ENCODE measurements around the gene LCN9. TPM values are rescaled to one million over a fixed set of nuclear protein-coding genes. Genes with fewer than 3 reads are reported as not detected.

LCN9 gene
- total and polyA plus RNA-seq, 2 of the 4 experiments (the other 2 are of a cell fraction), result not detected

- H2BK5ac ChIP-seq (ENCODE audit: low read depth, low read length, poor library complexity, severe bottlenecking), result no peak overlapping the region
- DNase-seq, result no peak
- intact Hi-C loops (cut with micrococcal nuclease), result no loop called here
- H3K79me1 ChIP-seq (ENCODE audit: low read depth in 1 of 2, low read length in 2 of 2), result no peaks in the 10 kb centered on the region
- no peak overlapping the region for H3K56ac ChIP-seq (ENCODE audit: extremely low read depth, insufficient read depth, low read length)
- H2BK15ac ChIP-seq (ENCODE audit: low read depth, low read length), result no peak overlapping the region
- no peaks in the 10 kb centered on the region for H3K36me3 ChIP-seq (ENCODE audit: control insufficient read depth, insufficient read depth, low read length)
- no peak overlapping the region for H3K18ac ChIP-seq (ENCODE audit: low read depth, low read length)
- dilution Hi-C loops (cut with HindIII; ENCODE audit: low sequenced_read_pairs, unreplicated experiment), result no loop called here
- no peak overlapping the region for H3K14ac ChIP-seq (replicated peaks; ENCODE audit: low read depth, low read length)
- no peak overlapping the region for H3K23ac ChIP-seq (ENCODE audit: low read depth, low read length)
- no peak for ATAC-seq (ENCODE audit: low read depth)
- no peak overlapping the region for H2AK9ac ChIP-seq (replicated peaks; ENCODE audit: low read depth, low read length, poor library complexity)
- no peak overlapping the region for H2BK20ac ChIP-seq (ENCODE audit: low read depth, low read length)
- no TSS peak for BruUV-seq (replicated peaks)
- H3K4me3 ChIP-seq (ENCODE audit: insufficient read depth, low read depth, low read length), result no peak overlapping the region
- WGBS, 2 experiments (ENCODE audit: extremely low coverage in 2 of 2, insufficient read length in 1 of 2), result 49% methylated on average over 4 of the region's 8 CpGs; no CpG with 5 or more reads in 1 of the 2 experiments
- H3K4me2 ChIP-seq (ENCODE audit: low read depth, low read length), result no peak overlapping the region
- in situ Hi-C loops (cut with MboI; ENCODE audit: low sequenced_read_pairs), result loop anchor here (25.0 kb wide), 1 partner anchor 318 kb away; no protein-coding TSS in a partner anchor
- H2BK120ac ChIP-seq (ENCODE audit: low read depth, low read length), result no peak overlapping the region
- POLR2A ChIA-PET (ENCODE audit: unreplicated experiment), result no interaction called here
- no peak overlapping the region for H4K5ac ChIP-seq (ENCODE audit: low read depth, low read length)
- no peak overlapping the region for H3K9ac ChIP-seq (ENCODE audit: low read depth, low read length)
- H4K91ac ChIP-seq (ENCODE audit: insufficient read depth, low read depth, low read length), result no peak overlapping the region
- H3K9me1 ChIP-seq (ENCODE audit: insufficient read depth, low read length), result no peaks in the 10 kb centered on the region
- no peak overlapping the region for H4K8ac ChIP-seq (ENCODE audit: low read depth in 2 of 2, low read length in 2 of 2)
- H3K27ac ChIP-seq (ENCODE audit: insufficient read depth, low read length), result no peak overlapping the region
- CTCF ChIA-PET, result no interaction called here
- H3K9me3 ChIP-seq (ENCODE audit: control insufficient read depth, insufficient read depth, low read length), result no peaks in the 10 kb centered on the region
- H2AK5ac ChIP-seq (ENCODE audit: low read depth, low read length), result no peak overlapping the region
- H3K4me1 ChIP-seq (ENCODE audit: control insufficient read depth, insufficient read depth, low read length), result no peaks in the 10 kb centered on the region
- H2AFZ ChIP-seq (replicated peaks; ENCODE audit: low read length, poor library complexity), result no peak overlapping the region
- H3K4ac ChIP-seq (ENCODE audit: low read depth, low read length), result no peak overlapping the region
- H3K27me3 ChIP-seq (ENCODE audit: control insufficient read depth, insufficient read depth, low read length), result no peaks in the 10 kb centered on the region; the same call in 1 of the 2 replicates
- TF ChIP-seq CHD1 (IDR thresholded peaks at IDR 0.05; ENCODE audit: low read depth, low read length) (no peak), FOS (IDR thresholded peaks at IDR 0.05; ENCODE audit: low read depth, low read length) (no peak), CEBPB (IDR thresholded peaks at IDR 0.05; ENCODE audit: low read depth, low read length) (no peak), MAZ (IDR thresholded peaks at IDR 0.05; ENCODE audit: borderline replicate concordance, low read depth, low read length) (no peak), RFX5 (IDR thresholded peaks at IDR 0.05; ENCODE audit: low read depth, low read length) (no peak), RCOR1 (IDR thresholded peaks at IDR 0.05; ENCODE audit: insufficient replicate concordance, low read length) (no peak), USF2 (IDR thresholded peaks at IDR 0.05; ENCODE audit: low read depth, low read length) (no peak), RAD21 (IDR thresholded peaks at IDR 0.05; ENCODE audit: low read length) (no peak), NFE2L2 (IDR thresholded peaks at IDR 0.05; ENCODE audit: low read depth, low read length) (no peak), SMC3 (IDR thresholded peaks at IDR 0.05; ENCODE audit: low read depth, low read length) (no peak), ELK1 (IDR thresholded peaks at IDR 0.05; ENCODE audit: borderline replicate concordance, low read depth, low read length) (no peak), MAFK (IDR thresholded peaks at IDR 0.05; ENCODE audit: low read depth, low read length) (no peak), POLR2A (IDR thresholded peaks at IDR 0.05; ENCODE audit: low read depth, low read length) (no peak), BHLHE40 (IDR thresholded peaks at IDR 0.05; ENCODE audit: low read depth, low read length) (no peak), CTCF (conservative IDR thresholded peaks at IDR 0.05; ENCODE audit: low read depth, low read length) (no peak), MXI1 (IDR thresholded peaks at IDR 0.05; ENCODE audit: borderline replicate concordance, low read depth, low read length) (no peak)
- no peaks in the 10 kb centered on the region for H4K20me1 ChIP-seq (ENCODE audit: insufficient read depth, low read length)
Observed at GRCh38 chr9:135618866-135619598, 44.1 kb upstream of the LCN9 start.
